GM18499 (cell line): ENCODE measurements around the gene EFCAB5.
"Not testable (repeated sequence)": the region's sequence is repeated elsewhere in the genome, so short reads cannot be mapped to it uniquely, and the experiment has no call there.

Experiments
- ATAC-seq: cut with Tn5 transposase; IDR thresholded peaks from one replicate; pipeline ENCODE4 v1.9.1; 2021; ENCODE audit warnings: moderate number of reproducible peaks; ENCODE audit not compliant: insufficient read depth, unreplicated experiment

Gene EFCAB5

DNA sequence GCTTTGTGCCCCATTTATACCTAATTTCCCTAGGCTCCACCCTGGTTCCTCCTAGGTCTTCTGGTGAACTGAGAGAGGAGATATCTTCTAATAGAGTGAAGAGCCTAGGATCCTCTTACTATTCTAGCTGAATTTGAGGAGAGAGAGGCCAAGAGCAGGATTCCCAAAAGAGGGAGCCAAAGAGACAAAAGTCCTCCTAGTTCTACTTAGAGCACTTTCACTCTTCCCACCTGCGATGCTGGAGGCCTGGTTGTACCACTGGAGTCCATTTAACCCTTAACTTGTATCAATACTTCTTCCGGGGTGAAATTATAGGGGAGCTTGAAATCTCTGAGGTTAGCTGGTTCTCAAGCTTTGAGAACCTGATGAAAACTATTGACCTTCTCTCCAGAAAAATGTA lies 8.1 kb upstream of the EFCAB5 start:
- no peak for ATAC-seq

DNA sequence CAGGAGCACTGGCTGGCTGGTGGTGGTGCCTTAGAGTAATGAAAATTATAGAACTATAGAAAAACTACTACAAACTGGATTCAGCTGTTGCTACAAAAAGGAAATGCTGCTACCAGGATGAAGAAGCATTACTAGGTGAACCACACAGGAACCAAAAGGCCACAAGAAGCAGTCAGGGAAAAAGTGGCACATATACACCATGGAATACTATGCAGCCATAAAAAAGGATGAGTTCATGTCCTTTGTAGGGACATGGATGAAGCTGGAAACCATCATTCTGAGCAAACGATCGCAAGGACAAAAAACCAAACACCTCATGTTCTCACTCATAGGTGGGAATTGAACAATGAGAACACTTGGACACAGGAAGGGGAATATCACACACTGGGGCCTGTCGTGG lies 5.5 kb upstream of the EFCAB5 start:
- ATAC-seq = not testable (repeated sequence)

DNA sequence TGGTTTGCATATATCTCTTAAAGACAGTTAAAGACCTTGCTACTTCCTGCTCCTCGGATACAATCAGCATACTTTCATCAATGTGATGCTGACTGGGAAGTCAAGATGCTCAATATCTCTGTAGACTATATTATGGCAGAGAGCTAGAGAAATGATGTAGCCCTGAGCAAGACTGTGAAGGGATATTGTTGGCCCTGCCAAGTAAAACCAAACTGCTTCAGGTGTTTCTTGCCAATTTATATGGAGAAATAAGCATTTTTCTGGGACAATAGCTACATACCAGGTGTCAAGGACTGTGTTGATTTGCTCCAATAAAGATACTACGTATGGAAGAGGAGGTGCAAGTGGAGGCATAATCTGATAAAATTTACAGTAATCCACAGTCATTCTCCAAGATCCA lies 4.7 kb upstream of the EFCAB5 start:
- no peak for ATAC-seq

DNA sequence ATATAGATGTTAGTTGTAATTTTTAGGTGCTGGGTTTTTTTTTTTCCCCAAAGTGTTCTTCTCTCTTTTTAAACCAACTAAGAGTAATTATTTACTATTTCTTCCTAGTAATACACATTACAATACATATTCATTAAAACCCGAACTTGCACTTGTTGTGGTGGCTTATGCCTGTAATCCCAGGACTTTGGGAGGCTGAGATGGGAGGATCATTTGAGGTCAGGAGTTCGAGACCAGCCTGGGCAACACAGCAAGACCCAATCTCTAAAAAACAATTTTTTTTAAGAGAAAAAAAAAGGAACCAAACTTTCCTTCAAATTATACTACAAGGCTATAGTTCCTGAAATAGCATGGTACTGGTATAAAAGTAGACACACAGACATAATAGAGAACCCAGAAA lies 3.8 kb downstream of the EFCAB5 start:
- ATAC-seq = no peak

DNA sequence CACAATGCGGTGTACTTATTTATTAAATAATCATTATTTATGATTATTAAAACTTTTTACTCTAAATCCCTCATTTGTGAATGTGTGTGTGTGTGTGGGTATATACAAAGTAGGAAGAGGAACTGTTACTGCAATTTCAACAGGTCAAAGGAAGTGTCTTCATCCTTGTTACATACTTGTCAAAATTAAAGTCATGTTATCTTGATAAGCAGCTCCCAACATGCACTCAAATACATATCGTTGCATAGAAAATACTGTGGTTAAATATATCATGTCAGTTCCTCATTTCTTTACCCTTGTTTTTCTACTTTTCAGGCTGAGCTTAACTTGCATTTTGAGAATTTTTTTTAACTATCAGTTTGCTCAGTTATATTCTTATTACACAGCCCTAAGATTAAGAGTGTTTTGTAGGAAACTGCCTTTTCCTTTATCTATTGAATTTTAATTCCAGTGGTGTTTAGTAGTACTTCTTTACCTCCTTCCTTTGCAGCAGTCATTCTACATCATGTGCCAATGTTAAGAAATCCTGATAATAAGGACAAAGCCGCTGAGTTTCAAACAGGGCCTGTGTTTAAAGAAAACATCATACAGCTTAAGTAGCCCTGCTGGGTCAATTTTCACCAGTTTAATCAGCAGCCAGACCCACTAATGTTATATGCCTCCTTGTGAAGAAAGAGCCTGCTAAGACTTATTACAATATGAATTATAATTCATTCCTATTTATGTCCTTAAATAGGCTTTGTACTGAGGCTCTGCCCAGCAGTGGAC lies 7.2 kb downstream of the EFCAB5 start:
- ATAC-seq = no peak

DNA sequence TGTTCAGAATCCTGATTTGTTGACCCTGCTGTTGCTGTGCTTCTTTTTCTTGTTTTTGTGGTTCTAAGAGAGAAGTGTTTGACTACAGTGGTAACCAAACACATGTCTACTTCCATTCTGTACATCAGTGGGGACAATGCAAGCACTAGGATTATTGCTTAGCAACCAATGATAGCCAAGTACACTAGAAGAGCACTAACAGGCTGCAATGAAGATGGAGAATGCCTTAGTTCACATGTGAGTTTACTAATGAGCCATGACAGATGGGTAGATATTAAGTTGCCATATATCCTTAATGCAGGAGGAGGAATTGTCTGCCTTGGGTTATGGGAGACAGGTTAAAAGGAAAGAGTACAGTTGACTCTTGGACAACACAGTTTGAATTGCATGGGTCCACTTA lies 8.3 kb downstream of the EFCAB5 start:
- no peak for ATAC-seq

DNA sequence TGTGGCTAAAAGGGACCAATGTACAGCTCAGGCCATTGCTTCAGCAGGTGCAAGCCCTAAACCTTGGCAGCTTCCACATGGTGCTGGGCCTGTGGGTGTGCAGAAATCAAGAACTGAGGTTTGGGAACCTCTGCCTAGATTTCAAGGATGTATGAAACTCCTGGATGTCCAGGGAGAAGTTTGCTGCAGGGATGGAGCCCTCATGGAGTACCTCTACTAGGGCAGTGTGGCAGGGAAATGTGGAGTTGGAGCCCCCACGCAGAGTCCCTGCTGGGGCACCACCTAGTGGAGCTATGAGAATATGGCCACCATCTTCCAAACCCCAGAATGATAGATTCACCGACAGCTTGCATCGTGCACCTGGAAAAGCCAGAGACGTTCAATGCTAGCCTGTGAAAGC lies 13.0 kb downstream of the EFCAB5 start:
- ATAC-seq = no peak

DNA sequence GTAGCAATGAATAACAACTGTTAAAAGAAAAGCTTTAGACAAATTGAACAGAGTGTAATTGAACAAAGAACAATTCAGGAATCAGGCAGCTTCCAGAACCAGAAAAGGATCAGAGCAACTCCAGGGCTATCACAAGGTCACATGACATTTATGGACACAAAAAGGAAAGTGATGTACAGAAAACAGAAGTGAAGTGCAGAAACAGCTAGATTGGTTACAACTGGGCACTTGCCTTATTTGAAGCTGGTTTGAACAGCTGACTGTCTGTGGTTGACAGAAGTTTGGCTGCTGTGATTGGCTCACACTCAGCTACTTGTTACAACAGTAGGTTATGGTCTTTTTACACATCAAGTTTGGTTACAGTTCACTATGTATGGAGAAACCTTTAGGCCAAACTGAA lies 14.8 kb downstream of the EFCAB5 start:
- ATAC-seq = no peak

DNA sequence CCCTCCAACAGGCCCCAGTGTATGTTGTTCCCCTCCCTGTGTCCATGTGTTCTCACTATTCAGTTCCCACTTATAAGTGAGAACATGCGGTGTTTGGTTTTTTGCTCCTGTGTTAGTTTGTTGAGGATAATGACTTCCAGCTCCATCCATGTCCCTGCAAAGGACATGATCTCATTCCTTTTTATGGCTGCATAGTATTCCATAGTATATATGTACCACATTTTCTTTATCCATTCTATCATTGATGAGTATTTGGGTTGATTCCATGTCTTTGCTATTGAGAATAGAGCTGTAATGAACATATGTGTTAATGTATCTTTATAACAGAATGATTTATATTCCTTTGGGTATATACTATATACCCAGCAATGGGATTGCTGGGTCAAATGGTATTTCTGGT lies 16.1 kb downstream of the EFCAB5 start:
- ATAC-seq = not testable (repeated sequence)

DNA sequence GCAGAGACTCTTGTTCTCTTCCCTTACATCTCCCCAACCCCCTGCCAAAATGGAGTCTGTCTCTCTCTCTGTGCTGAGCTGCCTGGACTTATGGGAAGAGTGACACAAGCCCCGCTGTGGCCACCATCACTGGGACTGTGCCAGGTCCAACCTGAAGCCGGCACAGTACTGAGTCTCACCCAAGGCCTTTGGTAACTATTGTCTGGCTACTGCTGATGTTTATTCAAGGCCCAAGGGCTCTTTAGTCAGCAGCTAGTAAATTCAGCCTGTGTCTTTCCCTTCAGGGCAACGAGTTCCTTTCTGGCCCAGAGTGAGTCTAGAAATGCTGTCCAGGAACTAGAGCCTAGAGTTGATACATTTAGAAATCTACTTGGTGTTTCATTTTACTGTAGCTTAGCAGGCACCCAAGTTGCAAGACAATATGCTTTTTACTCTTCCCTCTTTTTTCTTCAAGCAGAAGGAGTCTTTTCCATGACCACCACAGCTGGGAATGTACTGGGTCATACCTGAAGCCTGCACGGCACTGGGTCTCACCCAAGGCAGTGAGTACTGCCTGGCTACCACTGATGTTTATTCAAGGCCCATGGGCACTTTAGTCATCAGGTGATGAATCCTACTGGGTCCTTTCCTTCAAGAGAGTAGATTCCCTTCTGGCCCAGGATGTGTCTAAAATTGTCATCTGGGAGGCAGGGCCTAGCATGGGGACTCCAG lies 17.7 kb downstream of the EFCAB5 start:
- ATAC-seq = no peak

DNA sequence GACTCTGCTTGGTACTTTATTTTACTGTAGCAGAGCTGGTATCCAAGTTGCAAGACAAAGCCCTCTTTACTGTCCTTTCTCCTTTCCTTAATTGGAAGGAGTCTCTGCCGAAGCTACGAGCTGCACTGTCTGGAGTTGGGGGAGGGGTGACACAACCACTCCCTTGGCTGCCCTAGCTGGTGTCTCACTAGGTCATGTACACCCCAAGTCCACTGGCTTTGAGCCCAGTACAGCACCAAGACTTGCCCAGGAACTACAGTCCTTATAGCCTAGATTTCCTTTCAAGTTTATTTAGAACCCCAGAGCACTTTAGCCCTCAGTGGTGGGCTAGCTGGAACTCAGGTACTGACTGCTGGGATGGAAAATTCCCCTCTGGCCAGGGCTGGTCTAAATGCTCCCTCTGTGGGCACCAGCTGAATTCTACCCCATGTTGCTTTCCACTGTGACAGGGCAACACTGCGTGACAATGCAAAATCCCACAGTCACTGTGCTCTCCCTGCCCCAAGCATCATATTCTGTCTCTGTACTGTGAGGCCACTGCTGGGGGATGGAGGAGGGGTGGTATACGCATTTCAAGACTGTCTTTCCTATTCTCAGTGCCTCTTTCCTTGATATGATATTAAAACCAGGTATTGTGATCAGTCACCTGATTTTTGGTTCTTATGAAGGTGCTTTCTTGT lies 18.4 kb downstream of the EFCAB5 start:
- no peak for ATAC-seq

DNA sequence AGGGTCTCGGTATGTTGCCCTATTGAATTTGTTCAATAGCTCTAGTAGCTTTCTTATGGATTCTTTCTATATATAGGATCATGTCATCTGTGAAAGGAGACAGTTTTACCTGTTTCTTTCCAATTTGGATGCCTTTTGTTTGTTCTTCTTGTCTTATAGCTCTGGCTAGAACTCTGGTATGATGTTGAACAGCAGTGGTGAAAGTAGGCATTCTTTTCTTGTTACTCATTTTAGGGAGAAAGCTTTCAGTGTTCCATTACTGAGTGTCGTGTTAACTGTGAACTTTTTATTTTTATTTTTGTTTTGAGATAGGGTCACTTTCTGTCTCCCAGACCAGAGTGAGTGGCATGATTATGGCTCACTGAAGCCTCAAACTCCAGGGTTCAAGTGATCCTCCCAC lies 21.2 kb downstream of the EFCAB5 start:
- ATAC-seq = no peak

DNA sequence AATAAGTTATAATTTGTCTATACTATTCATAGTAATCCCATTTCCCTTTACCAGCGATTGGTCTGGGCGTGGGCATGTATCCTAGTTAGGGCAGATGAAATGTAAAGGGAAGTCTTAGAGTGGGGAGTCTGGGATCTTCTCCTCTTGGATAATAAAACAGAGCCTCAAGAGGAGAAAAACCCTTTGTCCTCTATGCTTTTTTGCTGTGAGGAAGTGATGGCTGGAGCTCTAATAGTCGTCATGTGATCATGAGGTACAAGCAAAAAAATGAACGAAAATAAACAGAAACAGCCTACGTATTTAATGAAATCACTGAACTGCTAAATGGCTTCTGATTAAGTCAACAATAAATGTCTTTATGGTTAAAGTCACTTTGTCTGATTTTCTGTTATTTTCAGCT lies 26.8 kb downstream of the EFCAB5 start:
- no peak for ATAC-seq

DNA sequence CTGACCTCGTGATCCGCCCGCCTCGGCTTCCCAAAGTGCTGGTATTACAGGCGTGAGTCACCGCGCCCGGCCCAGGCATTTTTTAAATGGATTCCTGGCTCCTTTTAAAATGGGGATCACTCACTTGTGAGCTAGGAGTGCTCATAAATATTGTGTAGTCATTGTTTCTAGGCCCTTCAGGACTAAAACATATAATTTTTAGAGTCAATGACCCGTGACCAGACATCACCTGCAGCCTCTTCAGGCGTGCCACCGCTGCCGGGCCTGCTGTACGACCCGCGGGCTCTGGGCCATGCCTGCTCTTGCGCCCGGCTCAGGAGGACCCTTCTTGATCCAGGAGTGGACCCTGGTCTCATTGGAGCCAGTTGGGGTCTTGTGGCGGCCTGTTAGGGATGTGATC lies 30.8 kb downstream of the EFCAB5 start:
- ATAC-seq = no peak

DNA sequence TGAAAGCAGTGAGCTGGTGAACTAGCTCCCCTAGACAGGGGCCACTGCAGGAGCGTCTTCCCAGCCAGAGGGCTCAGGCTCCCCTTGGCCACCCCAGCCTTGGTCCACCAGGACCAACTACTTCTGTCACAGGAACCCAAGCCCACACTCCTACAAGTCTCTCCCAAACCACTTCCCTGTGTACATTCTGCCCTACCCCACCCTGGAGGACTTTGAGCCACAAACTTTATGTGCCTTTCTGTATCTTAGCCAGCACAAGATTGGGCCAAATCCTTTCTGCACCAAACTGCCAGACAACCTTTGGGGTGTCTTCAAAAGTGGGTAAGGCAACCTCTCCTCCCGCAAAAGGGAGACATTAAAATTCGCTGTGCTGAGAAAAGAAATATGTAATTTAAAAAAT lies 31.6 kb downstream of the EFCAB5 start:
- ATAC-seq = no peak

DNA sequence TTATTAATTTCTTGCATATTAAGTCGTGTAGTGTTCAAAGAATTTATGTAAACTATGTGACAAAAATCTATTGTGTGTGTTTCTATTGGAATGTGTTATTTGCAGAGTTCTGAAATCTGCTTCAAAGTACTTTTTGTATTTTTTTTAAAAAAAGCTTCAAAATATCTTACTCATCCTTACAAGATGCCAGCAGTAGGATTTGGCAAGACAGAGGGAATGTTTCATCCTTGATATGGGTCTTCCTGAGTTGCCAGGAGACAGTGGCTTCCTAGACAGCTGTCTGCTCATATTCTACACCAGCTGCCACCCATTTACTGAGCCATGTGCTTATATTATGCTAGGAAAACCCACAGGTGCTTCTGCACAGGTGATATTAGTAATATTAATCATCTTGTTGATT lies 36.4 kb downstream of the EFCAB5 start:
- no peak for ATAC-seq

DNA sequence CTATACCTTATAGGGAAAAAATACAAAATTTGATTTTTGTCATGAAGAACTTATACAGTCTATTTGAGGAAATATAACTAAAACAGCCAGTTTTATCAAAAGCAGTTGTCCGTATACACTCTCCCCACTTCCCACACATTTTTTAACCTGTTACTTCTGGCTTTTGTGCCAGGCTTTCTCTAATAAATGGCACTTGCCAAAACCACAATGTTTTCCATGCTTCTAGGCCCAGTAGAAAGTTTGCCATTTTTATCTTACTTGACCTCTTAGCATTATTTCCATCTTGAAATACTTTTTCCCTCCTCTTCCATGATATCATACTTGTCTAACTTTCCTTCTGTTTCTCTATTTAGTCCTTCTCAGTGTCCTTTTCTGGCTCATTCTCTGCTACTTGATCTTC lies 38.8 kb downstream of the EFCAB5 start:
- no peak for ATAC-seq

DNA sequence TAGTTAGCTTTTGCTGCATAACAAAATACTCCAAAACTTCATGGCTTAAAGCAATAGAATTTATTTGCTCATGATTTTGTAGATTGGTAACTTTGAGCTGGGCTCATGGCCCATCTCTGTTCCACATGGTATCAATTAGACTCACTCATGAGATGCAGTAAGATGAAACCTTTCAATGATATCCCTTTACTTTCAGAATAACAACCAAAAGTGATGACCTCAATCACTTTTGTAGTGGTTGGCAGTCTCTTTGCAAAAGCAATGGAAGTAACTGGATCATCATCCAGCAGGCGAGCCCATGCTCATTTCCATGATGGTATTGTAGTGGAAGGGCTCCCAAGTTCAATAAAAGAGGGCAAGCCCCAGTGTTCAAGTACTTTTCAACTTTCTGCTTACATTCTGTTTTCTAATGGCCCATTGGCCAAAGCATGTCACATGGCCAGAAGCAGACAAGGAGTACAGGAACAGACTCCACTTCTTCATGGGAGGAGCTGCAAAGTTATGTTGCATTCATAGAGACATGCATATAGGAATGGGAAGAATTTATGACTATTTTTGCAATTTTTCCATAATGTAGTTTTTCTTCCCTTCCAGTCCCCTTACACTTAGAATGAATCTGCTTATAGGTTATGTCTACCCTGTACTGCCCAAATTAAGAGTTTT lies 41.7 kb downstream of the EFCAB5 start:
- ATAC-seq = no peak

DNA sequence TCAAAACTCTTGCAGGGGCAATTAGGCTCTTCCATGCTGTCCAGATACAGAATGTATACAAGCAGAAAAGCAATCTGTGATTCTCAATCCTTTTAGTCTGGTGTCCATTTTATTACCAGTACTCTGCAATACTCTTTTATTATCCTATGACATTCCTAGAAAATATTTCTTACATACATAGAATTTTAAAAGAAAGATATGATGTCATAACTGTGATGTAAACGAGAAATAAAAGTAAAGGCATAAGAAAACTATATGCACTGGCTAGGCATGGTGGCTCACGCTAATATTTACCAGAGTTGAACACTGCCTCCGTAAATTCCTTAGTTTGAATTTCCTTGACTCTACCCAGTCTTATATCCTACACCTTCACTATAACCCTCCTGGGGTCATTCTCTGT lies 55.0 kb downstream of the EFCAB5 start:
- ATAC-seq = no peak

DNA sequence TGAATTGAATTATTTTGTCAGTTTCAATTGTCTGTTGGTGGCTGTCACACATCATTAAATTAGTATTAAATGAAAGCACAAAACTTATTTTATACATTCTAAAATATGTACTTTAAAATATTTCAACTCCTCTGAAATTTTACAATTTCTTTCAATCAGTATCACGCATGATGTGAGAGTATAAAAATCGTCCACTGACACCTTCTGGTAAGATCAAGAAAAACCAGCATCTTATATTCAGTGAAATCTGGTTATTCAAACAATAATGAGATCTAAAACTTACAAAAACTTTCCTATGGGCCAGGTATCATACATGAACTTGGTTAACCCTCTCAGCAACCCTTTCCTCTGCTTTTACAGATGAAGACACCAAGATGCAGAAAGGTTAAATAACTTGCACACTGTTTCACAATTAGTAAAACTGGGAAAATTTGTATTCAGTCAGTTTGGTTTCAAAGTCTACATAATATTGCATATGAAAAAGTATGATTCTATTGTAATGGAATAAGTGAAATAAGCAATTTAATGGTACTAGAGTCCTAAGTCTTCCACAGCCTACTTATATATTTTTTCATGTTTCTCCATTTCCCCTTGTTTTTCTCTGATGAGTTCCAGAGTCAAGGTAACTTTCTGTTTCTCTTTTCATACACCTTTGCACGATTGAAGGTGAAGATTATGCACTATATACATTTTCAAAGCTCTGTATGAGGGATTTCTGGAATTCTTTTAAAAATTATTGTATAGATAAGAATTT lies 58.7 kb downstream of the EFCAB5 start:
- no peak for ATAC-seq
